ENCODE results near the gene KLF4. TPM values are rescaled to one million over a fixed set of nuclear protein-coding genes. Genes with fewer than 3 reads are reported as not detected.

Gene KLF4
- polyA plus RNA-seq, 1 donor (not counting 4 experiments of a cell fraction or from before 2014, with no cell fraction given): 37.1 TPM

DNA sequence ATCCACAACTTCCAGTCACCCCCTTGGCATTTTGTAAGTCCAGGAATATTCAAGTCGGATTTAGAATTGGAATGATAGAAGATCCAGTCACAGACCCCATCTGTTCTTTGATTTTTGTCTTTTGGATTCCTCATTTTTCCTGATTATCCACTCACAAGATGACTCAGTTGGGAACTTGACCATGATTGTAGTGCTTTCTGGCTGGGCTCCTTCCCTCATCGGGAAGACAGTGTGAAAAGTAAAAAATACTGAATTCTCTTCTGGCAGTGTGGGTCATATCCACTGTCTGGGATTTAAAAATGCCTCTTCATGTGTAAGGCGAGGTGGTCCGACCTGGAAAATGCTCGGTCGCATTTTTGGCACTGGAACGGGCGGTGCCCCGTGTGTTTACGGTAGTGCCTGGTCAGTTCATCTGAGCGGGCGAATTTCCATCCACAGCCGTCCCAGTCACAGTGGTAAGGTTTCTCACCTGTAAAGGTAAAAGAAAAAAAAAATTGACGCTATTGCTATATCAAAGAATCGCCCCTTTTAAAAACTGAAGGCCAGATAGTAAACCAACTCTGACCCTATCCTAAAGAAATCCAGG lies 4.0 kb downstream of the KLF4 start:
- H3K4me2 ChIP-seq (ENCODE audit: control insufficient read depth, extremely low read depth, insufficient read depth, low read depth, low read length): peak overlapping the region; percentile 95
- H2AFZ ChIP-seq (ENCODE audit: control insufficient read depth, low read length): no peak overlapping the region
- peaks cover 25% of the 10 kb centered on the region for H3K4me1 ChIP-seq (ENCODE audit: control insufficient read depth, extremely low read depth, insufficient read depth, low read length)
- H3K9me3 ChIP-seq (ENCODE audit: control insufficient read depth, low read depth, low read length): no peaks in the 10 kb centered on the region
- H4K20me1 ChIP-seq (ENCODE audit: control insufficient read depth, extremely low read depth, insufficient read depth, low read length): no peaks in the 10 kb centered on the region
- dilution Hi-C loops (cut with MboI; ENCODE audit: extremely low pct_ligation_motif_present, low sequenced_read_pairs): no loop called here
- peak overlapping the region; percentile 97 for H3K9ac ChIP-seq (ENCODE audit: control insufficient read depth, extremely low read depth, insufficient read depth, low read length)
- FAIRE-seq (peak; percentile 67), DNase-seq (ENCODE audit: low read depth, low spot score) (no peak)
- peaks cover 4 to 21% of the 10 kb centered on the region in 2 experiments for H3K36me3 ChIP-seq (ENCODE audit: control insufficient read depth in 2 of 2, extremely low read depth in 1 of 2, insufficient read depth in 2 of 2, low read length in 2 of 2)
- H3K27me3 ChIP-seq (ENCODE audit: control insufficient read depth, extremely low read depth, insufficient read depth, low read length): no peaks in the 10 kb centered on the region
- peaks cover 45% of the 10 kb centered on the region for H3K79me2 ChIP-seq (ENCODE audit: control insufficient read depth, insufficient read depth, low read length)
- TF ChIP-seq, protein P1, sequence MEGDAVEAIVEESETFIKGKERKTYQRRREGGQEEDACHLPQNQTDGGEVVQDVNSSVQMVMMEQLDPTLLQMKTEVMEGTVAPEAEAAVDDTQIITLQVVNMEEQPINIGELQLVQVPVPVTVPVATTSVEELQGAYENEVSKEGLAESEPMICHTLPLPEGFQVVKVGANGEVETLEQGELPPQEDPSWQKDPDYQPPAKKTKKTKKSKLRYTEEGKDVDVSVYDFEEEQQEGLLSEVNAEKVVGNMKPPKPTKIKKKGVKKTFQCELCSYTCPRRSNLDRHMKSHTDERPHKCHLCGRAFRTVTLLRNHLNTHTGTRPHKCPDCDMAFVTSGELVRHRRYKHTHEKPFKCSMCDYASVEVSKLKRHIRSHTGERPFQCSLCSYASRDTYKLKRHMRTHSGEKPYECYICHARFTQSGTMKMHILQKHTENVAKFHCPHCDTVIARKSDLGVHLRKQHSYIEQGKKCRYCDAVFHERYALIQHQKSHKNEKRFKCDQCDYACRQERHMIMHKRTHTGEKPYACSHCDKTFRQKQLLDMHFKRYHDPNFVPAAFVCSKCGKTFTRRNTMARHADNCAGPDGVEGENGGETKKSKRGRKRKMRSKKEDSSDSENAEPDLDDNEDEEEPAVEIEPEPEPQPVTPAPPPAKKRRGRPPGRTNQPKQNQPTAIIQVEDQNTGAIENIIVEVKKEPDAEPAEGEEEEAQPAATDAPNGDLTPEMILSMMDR (optimal IDR thresholded peaks at IDR 0.05 in 1 of 3, IDR thresholded peaks at IDR 0.05 in 1 of 3, conservative IDR thresholded peaks at IDR 0.05 in 1 of 3; ENCODE audit: extremely low read depth in 1 of 3, insufficient read depth in 2 of 3, low read length in 3 of 3): no peak
- no peak for TF ChIP-seq EZH2 (IDR thresholded peaks at IDR 0.05; ENCODE audit: low read length)
- no peaks in the 10 kb centered on the region for H3K9me1 ChIP-seq (ENCODE audit: control insufficient read depth, extremely low read depth, insufficient read depth, low read length)
- H3K4me3 ChIP-seq (ENCODE audit: control insufficient read depth in 2 of 3, extremely low read depth in 1 of 3, insufficient read depth in 2 of 3, low read depth in 1 of 3, low read length in 3 of 3): peak overlapping the region; percentile 93 to 99 (median 94)
- H3K27ac ChIP-seq (ENCODE audit: control insufficient read depth, insufficient read depth, low read length): peak overlapping the region; percentile 95

DNA sequence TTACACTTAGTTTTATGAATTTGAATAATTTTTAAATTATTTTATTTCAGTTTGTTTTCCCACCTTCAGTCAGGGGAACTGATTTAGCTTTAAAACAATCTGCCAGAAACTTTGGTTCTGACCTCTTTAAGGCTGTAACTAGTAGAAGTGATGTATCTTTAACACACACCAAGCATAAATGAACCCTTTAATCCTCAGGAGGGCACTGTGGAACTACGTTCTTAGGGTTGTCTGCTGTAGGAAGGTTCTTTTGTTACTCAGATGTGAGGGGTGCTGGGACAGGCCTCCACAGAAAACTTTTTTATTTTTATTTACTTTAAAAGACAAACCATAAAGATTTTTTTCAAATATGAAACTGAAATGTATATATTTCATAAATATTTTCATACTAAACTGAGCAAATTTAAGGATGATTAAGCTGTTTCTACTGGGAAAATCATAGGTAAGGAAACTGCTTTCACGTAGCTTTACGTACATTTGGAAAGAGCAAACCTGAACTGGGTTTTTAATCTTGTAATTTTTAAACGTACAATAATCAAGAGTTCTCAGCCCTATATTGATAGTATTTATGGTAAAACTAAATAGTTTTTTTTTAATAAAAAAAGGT lies 5.3 kb downstream of the KLF4 start:
- no peak overlapping the region for H3K27ac ChIP-seq (ENCODE audit: control insufficient read depth, insufficient read depth, low read length)
- no peaks in the 10 kb centered on the region for H4K20me1 ChIP-seq (ENCODE audit: control insufficient read depth, extremely low read depth, insufficient read depth, low read length)
- no peaks in the 10 kb centered on the region for H3K27me3 ChIP-seq (ENCODE audit: control insufficient read depth, extremely low read depth, insufficient read depth, low read length)

More for the DNA sequence above, 5.3 kb downstream of the KLF4 start:
- no peaks in the 10 kb centered on the region for H3K9me3 ChIP-seq (ENCODE audit: control insufficient read depth, low read depth, low read length)
- H3K9ac ChIP-seq (ENCODE audit: control insufficient read depth, extremely low read depth, insufficient read depth, low read length): peak overlapping the region; percentile 97
- DNase-seq (ENCODE audit: low read depth, low spot score) (no peak), FAIRE-seq (peak; percentile 84)
- H3K4me2 ChIP-seq (ENCODE audit: control insufficient read depth, extremely low read depth, insufficient read depth, low read depth, low read length): peak overlapping the region; percentile 95
- no peak for TF ChIP-seq EZH2 (IDR thresholded peaks at IDR 0.05; ENCODE audit: low read length)
- TF ChIP-seq, protein P1 (optimal IDR thresholded peaks at IDR 0.05 in 1 of 3, IDR thresholded peaks at IDR 0.05 in 1 of 3, conservative IDR thresholded peaks at IDR 0.05 in 1 of 3; ENCODE audit: extremely low read depth in 1 of 3, insufficient read depth in 2 of 3, low read length in 3 of 3): peak; percentile 22 to 56 (median 49)
- peaks cover 28% of the 10 kb centered on the region for H3K4me1 ChIP-seq (ENCODE audit: control insufficient read depth, extremely low read depth, insufficient read depth, low read length)
- H3K79me2 ChIP-seq (ENCODE audit: control insufficient read depth, insufficient read depth, low read length): peaks cover 43% of the 10 kb centered on the region
- dilution Hi-C loops (cut with MboI; ENCODE audit: extremely low pct_ligation_motif_present, low sequenced_read_pairs): no loop called here
- no peaks in the 10 kb centered on the region for H3K9me1 ChIP-seq (ENCODE audit: control insufficient read depth, extremely low read depth, insufficient read depth, low read length)
- peak overlapping the region; percentile 4 to 99 (median 93) for H3K4me3 ChIP-seq (ENCODE audit: control insufficient read depth in 2 of 3, extremely low read depth in 1 of 3, insufficient read depth in 2 of 3, low read depth in 1 of 3, low read length in 3 of 3)
- peaks cover 4 to 21% of the 10 kb centered on the region in 2 experiments for H3K36me3 ChIP-seq (ENCODE audit: control insufficient read depth in 2 of 2, extremely low read depth in 1 of 2, insufficient read depth in 2 of 2, low read length in 2 of 2)
- H2AFZ ChIP-seq (ENCODE audit: control insufficient read depth, low read length): no peak overlapping the region

All from keratinocyte (primary cell).